HepG2 (cell line): Measurements from ENCODE around the gene RGS1. TPM values are rescaled to one million over a fixed set of nuclear protein-coding genes. Genes with fewer than 3 reads are reported as not detected.

Experiments used
- ATAC-seq: fragments of 200-7000 bp; cut with Tn5 transposase; 3 replicates; pipeline ENCODE4 v1.9.1; 2020; ENCODE audit warnings: mild to moderate bottlenecking, moderate library complexity
- BruUV-seq: library from RNA; stranded (reverse); fragments of 400-500 nt; replicated peaks from 2 replicates; lab custom pipeline; 2021; lab: Mats Ljungman, UMichigan
- CTCF ChIA-PET: fragments of 300-600 bp; formaldehyde crosslinking; extraction: SDS; loops from one replicate; lab custom pipeline; 2021; ENCODE audit warnings: low total read pairs, inconsistent platforms, low intra/inter-chr PET ratio; lab: Yijun Ruan, JAX
- POLR2A ChIA-PET: fragments of 350-600 bp; sonication (Branson Sonifier 250); formaldehyde crosslinking; loops from one replicate; lab custom pipeline; 2020; ENCODE audit warnings: antibody characterized with exemption, inconsistent platforms; lab: Yijun Ruan, JAX
- DNase-seq: peaks from one replicate; pipeline ENCODE4 v3.0.0-alpha.2; 2015; ENCODE audit warnings: low spot score
- FAIRE-seq: peaks from 3 replicates; lab custom pipeline; 2011; peaks lifted over from hg19 to GRCh38; lab: Jason Lieb, UNC
- H2AFZ ChIP-seq: one replicate; pipeline ENCODE4 v1.6.1; 2011; ENCODE audit warnings: low read length, inconsistent platforms
- H3K27ac ChIP-seq: fragments of 300-600 bp; 3 replicates; pipeline ENCODE4 v1.8.0; 2011; ENCODE audit warnings: mixed run types, mild to moderate bottlenecking, mixed read lengths, low read length, inconsistent platforms; ENCODE audit not compliant: insufficient read depth; ENCODE audit errors: extremely low read length
- H3K27me3 ChIP-seq, 2 experiments: fragments of 200-600 bp in 1 of 2; 2 replicates in 1 of 2; 3 replicates in 1 of 2; pipeline versions ENCODE4 v1.6.0 to v1.8.0; 2011; ENCODE audit warnings: low read length in 2 of 2, mild to moderate bottlenecking in 2 of 2, moderate library complexity in 2 of 2, inconsistent platforms in 1 of 2; ENCODE audit not compliant: insufficient read depth in 2 of 2, control insufficient read depth in 1 of 2
- H3K36me3 ChIP-seq, 2 experiments: fragments of 200-600 bp in 1 of 2; replicated peaks in 1 of 2; 2 replicates in 1 of 2; 3 replicates in 1 of 2; pipeline versions ENCODE4 v1.5.1 to v1.8.0; 2011; ENCODE audit warnings: low read length in 2 of 2, inconsistent platforms in 1 of 2; ENCODE audit not compliant: insufficient read depth in 2 of 2, control insufficient read depth in 1 of 2
- H3K4me1 ChIP-seq: 2 replicates; pipeline ENCODE4 v1.5.1; 2012; ENCODE audit warnings: low read length, inconsistent platforms; ENCODE audit not compliant: insufficient read depth
- H3K4me2 ChIP-seq: 2 replicates; pipeline ENCODE4 v1.6.0; 2011; ENCODE audit warnings: low read depth, low read length, inconsistent platforms
- H3K4me3 ChIP-seq, 3 experiments: fragments of 200-600 bp in 1 of 3; sonication (generic), shearing (Covaris generic) in 1 of 3; replicated peaks in 1 of 3; 2 replicates each; pipeline ENCODE4 v1.5.1; 2011 to 2016; ENCODE audit warnings: low read length in 3 of 3, inconsistent platforms in 2 of 3, low read depth in 2 of 3, mild to moderate bottlenecking in 2 of 3, control low read depth in 1 of 3, mixed read lengths in 1 of 3; ENCODE audit not compliant: insufficient read depth in 1 of 3
- H3K79me2 ChIP-seq: one replicate; pipeline ENCODE4 v1.6.1; 2011; ENCODE audit warnings: low read length, inconsistent platforms; ENCODE audit not compliant: insufficient read depth
- H3K9ac ChIP-seq: 2 replicates; pipeline ENCODE4 v1.6.0; 2011; ENCODE audit warnings: mild to moderate bottlenecking, low read depth, low read length, inconsistent platforms; ENCODE audit not compliant: insufficient read depth
- H3K9me3 ChIP-seq: 2 replicates; pipeline ENCODE4 v1.5.1; 2012; ENCODE audit warnings: mild to moderate bottlenecking, low read length
- H4K20me1 ChIP-seq: 2 replicates; pipeline ENCODE4 v1.6.0; 2011; ENCODE audit warnings: inconsistent platforms, mild to moderate bottlenecking, low read length, moderate library complexity; ENCODE audit not compliant: insufficient read depth
- HOXA7 ChIP-seq: sonication (generic); formaldehyde crosslinking; IDR thresholded peaks from 2 replicates; pipeline ENCODE4 v1.8.1; 2022; ENCODE audit warnings: mild to moderate bottlenecking, missing genetic modification reagents, moderate library complexity
- NFE2L1 ChIP-seq: sonication (generic); formaldehyde crosslinking; IDR thresholded peaks from 2 replicates; pipeline ENCODE4 v1.4.0; 2020; ENCODE audit warnings: missing genetic modification reagents, mild to moderate bottlenecking, borderline replicate concordance
- NRL ChIP-seq: sonication (generic); formaldehyde crosslinking; IDR thresholded peaks from 2 replicates; pipeline ENCODE4 v1.5.0; 2020; ENCODE audit warnings: missing genetic modification reagents, mild to moderate bottlenecking, moderate library complexity, borderline replicate concordance
- SKI ChIP-seq: fragments of 450-650 bp; IDR thresholded peaks from one replicate; pipeline ENCODE4 v1.6.1; 2018; ENCODE audit warnings: mild to moderate bottlenecking; ENCODE audit not compliant: partially characterized antibody
- SP1 ChIP-seq, 2 experiments: fragments of 450-650 bp in 1 of 2; sonication (generic) in 1 of 2; formaldehyde crosslinking in 1 of 2; IDR thresholded peaks; 2 replicates each; pipeline versions ENCODE4 v1.4.0 to v1.6.1; 2016 to 2020; ENCODE audit warnings: missing genetic modification reagents in 1 of 2
- ZNF160 ChIP-seq: sonication (generic); formaldehyde crosslinking; IDR thresholded peaks from 2 replicates; pipeline ENCODE4 v1.8.0; 2022; ENCODE audit warnings: mild to moderate bottlenecking, inconsistent platforms, missing genetic modification reagents
- ZNF253 ChIP-seq: sonication (generic); formaldehyde crosslinking; IDR thresholded peaks from 2 replicates; pipeline ENCODE4 v1.8.0; 2022; ENCODE audit warnings: mild to moderate bottlenecking, missing genetic modification reagents, borderline replicate concordance
- ZNF660 ChIP-seq: sonication (generic); formaldehyde crosslinking; IDR thresholded peaks from 2 replicates; pipeline ENCODE4 v1.5.1; 2020; ENCODE audit warnings: mild to moderate bottlenecking, low read depth, missing genetic modification reagents, borderline replicate concordance
- WGBS: methylation state at CpG from one replicate; pipeline ENCODE4 v1.1.6; 2017; ENCODE audit warnings: low lambda C conversion rate; 5-methylcytosine and 5-hydroxymethylcytosine counted together
- in situ Hi-C: cut with HindIII; loops from 2 replicates; pipeline ENCODE4 v1.10.0; 2017; ENCODE audit warnings: low pct_unique_long_range_greater_than_20kb; ENCODE audit not compliant: extremely low pct_ligation_motif_present
- intact Hi-C: fragments of 100-400 bp; cut with micrococcal nuclease; formaldehyde crosslinking; loops from one replicate; pipeline ENCODE4 v1.10.0; 2022; ENCODE audit not compliant: unreplicated experiment
- polyA plus RNA-seq, 8 experiments: library from polyadenylated mRNA; depleted of rRNA in 3 of 8; stranded (reverse) in 7 of 8; unstranded in 1 of 8; fragments of >200 nt; fragmentation: Illumina TruSeq in 4 of 8; extraction: Trizol in 4 of 8; gene quantifications; 2 replicates each; pipeline versions ENCODE4 v1.2.1 to v1.2.3, GENCODE V29; 2011 to 2016; ENCODE audit warnings: low read depth in 4 of 8, missing spikeins in 1 of 8, mixed read lengths in 1 of 8; ENCODE audit not compliant: insufficient read depth in 1 of 8
- total RNA-seq, 5 experiments: library from RNA; depleted of rRNA; stranded (reverse); fragments of >200 nt; fragmentation: Illumina TruSeq; extraction: Trizol; gene quantifications; 2 replicates each; pipeline ENCODE4 v1.2.3, GENCODE V29; 2016; ENCODE audit warnings: low read depth in 1 of 5
- TF ChIP-seq, protein P1 (sequence below): sonication (generic); formaldehyde crosslinking; IDR thresholded peaks from 2 replicates; pipeline ENCODE4 v1.5.1; 2020; ENCODE audit warnings: missing genetic modification reagents, mild to moderate bottlenecking, borderline replicate concordance

The RGS1 gene
- total and polyA plus RNA-seq, 2 of the 13 experiments (the other 11 are each of a cell fraction or from before 2014, with no cell fraction given): not detected

DNA sequence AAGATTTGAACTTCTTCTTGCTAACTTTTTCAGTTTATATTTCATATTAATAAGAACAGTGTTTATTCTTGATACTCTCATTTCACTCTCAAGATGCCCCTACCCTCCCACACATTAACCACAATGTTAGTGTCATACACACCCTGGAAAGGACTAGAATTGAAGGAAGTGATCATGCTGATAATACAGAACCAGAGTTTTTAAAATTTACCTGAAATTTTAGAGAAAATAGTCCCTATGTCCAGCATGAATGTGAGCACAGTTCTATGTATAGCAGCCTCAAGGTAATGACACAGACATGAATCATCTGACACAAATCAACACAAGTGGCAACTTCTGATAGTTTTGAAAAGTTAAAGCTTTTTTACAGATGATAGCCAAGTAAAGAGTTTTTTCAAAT is 26.0 kb downstream of the RGS1 start:
- in situ Hi-C loops: no loop called here
- FAIRE-seq: no peak
- BruUV-seq: no TSS peak

DNA sequence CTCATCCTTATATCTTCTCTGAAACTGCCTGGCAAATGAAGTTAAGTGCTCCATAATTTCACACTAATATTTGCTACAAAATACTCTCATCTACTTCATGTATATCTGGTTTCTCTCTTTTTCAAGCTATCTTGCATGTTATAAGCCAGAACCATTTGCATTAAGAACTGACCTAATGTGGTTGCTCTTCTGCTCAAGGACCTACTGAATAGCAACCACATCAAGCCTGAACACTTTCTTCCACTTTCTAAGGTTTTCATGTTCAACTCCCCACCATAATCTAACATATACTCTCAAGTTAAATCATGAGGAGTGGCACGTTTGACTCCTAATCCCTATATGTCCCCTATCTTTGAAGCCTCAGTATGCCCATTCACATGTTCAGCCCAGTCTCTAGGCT is 27.2 kb downstream of the RGS1 start:
- Histone ChIP-seq H3K9me3 (no peaks in the 10 kb centered on the region), H3K27ac (no peak overlapping the region), H3K4me3 (no peak overlapping the region), H3K4me2 (no peak overlapping the region), H4K20me1 (no peaks in the 10 kb centered on the region), H3K4me1 (peaks cover 9% of the 10 kb centered on the region; the same call in 1 of the 2 replicates)
- intact Hi-C loops: no loop called here
- ATAC-seq (no peak), FAIRE-seq (no peak)
- CTCF ChIA-PET: no interaction called here
- WGBS: 7% methylated on average over 1 of the region's 1 CpG
- TF ChIP-seq, protein P1, sequence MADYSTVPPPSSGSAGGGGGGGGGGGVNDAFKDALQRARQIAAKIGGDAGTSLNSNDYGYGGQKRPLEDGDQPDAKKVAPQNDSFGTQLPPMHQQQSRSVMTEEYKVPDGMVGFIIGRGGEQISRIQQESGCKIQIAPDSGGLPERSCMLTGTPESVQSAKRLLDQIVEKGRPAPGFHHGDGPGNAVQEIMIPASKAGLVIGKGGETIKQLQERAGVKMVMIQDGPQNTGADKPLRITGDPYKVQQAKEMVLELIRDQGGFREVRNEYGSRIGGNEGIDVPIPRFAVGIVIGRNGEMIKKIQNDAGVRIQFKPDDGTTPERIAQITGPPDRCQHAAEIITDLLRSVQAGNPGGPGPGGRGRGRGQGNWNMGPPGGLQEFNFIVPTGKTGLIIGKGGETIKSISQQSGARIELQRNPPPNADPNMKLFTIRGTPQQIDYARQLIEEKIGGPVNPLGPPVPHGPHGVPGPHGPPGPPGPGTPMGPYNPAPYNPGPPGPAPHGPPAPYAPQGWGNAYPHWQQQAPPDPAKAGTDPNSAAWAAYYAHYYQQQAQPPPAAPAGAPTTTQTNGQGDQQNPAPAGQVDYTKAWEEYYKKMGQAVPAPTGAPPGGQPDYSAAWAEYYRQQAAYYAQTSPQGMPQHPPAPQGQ (CRISPR knock-in tag): no peak
- TF ChIP-seq ZNF160 (CRISPR knock-in tag) (no peak), ZNF660 (no peak), SKI (no peak)
- TF ChIP-seq, all 625 proteins: peak for 0
- no peak overlapping the region for H3K9ac ChIP-seq
- H3K27me3 ChIP-seq: no peaks in the 10 kb centered on the region
- in situ Hi-C loops: no loop called here
- BruUV-seq: no TSS peak
- no peaks in the 10 kb centered on the region for H3K79me2 ChIP-seq
- H3K36me3 ChIP-seq: no peaks in the 10 kb centered on the region
- POLR2A ChIA-PET: no interaction called here
- no peak overlapping the region for H2AFZ ChIP-seq
- no peak for DNase-seq

More for the DNA sequence above, 26.0 kb downstream of the RGS1 start:
- Histone ChIP-seq H3K9me3 (no peaks in the 10 kb centered on the region), H3K27me3 (no peaks in the 10 kb centered on the region), H3K79me2 (no peaks in the 10 kb centered on the region), H3K4me2 (no peak overlapping the region), H4K20me1 (no peaks in the 10 kb centered on the region), H3K4me1 (peaks cover 9% of the 10 kb centered on the region; the same call in 1 of the 2 replicates), H3K27ac (no peak overlapping the region), H3K9ac (no peak overlapping the region), H3K36me3 (no peaks in the 10 kb centered on the region), H2AFZ (no peak overlapping the region), H3K4me3 (no peak overlapping the region)
- no peak for DNase-seq
- ChIA-PET POLR2A (no interaction called here), CTCF (no interaction called here)
- ATAC-seq: no peak
- intact Hi-C loops: no loop called here
- no peak for TF ChIP-seq NRL
- TF ChIP-seq SP1 (IDR thresholded peaks at IDR 0.05): no peak
- TF ChIP-seq SP1 (CRISPR knock-in tag; IDR thresholded peaks at IDR 0.05): no peak
- no peak for TF ChIP-seq ZNF160 (CRISPR knock-in tag)
- no peak for TF ChIP-seq NFE2L1 (CRISPR knock-in tag)
- TF ChIP-seq HOXA7: no peak
- TF ChIP-seq ZNF253 (CRISPR knock-in tag): no peak
